Fibroblast of skin of scalp (primary cell): ENCODE data around the gene GOLGA8B.
"Not testable (repeated sequence)": the region's sequence is repeated elsewhere in the genome, so short reads cannot be mapped to it uniquely, and the experiment has no call there.

Source experiments
- DNase-seq: peaks from one replicate; pipeline ENCODE4 v3.0.0-alpha.2; 2013

The GOLGA8B gene

GRCh38 chr15:34594361-34594760 is 10.9 kb upstream of the GOLGA8B start:
- DNase-seq = no peak

GRCh38 chr15:34591306-34591705 is 7.9 kb upstream of the GOLGA8B start:
- no peak for DNase-seq

GRCh38 chr15:34588046-34588674 is 4.7 kb upstream of the GOLGA8B start:
- peak; percentile 85 for DNase-seq

GRCh38 chr15:34585966-34586365 is 2.5 kb upstream of the GOLGA8B start:
- DNase-seq = not testable (repeated sequence)

GRCh38 chr15:34584996-34585395 is 1.5 kb upstream of the GOLGA8B start:
- DNase-seq = no peak

GRCh38 chr15:34584330-34584668 is 848 bp upstream of the GOLGA8B start:
- no peak for DNase-seq

- no peak for DNase-seq
Measured at GRCh38 chr15:34582461-34583371, 735 bp downstream of the GOLGA8B start.

- DNase-seq = not testable (repeated sequence)
Measured at GRCh38 chr15:34581687-34582460, 1.6 kb downstream of the GOLGA8B start.

GRCh38 chr15:34581043-34581365 is 2.4 kb downstream of the GOLGA8B start:
- no peak for DNase-seq

- DNase-seq = not testable (repeated sequence)
Measured at GRCh38 chr15:34580251-34581042, 3.0 kb downstream of the GOLGA8B start.

GRCh38 chr15:34578283-34578674 is 5.2 kb downstream of the GOLGA8B start:
- DNase-seq = no peak

GRCh38 chr15:34577658-34578282 is 5.7 kb downstream of the GOLGA8B start:
- DNase-seq = not testable (repeated sequence)

GRCh38 chr15:34575035-34575434 is 8.4 kb downstream of the GOLGA8B start:
- DNase-seq = not testable (repeated sequence)

- not testable (repeated sequence) for DNase-seq
Measured at GRCh38 chr15:34572921-34573320, 10.5 kb downstream of the GOLGA8B start.

GRCh38 chr15:34572019-34572641 is 11.3 kb downstream of the GOLGA8B start:
- not testable (repeated sequence) for DNase-seq

GRCh38 chr15:34569670-34570396 is 13.6 kb downstream of the GOLGA8B start:
- not testable (repeated sequence) for DNase-seq

- not testable (repeated sequence) for DNase-seq
Measured at GRCh38 chr15:34567174-34567573, 16.3 kb downstream of the GOLGA8B start.

GRCh38 chr15:34564711-34565110 is 18.7 kb downstream of the GOLGA8B start:
- DNase-seq = not testable (repeated sequence)

- DNase-seq = not testable (repeated sequence)
Measured at GRCh38 chr15:34560814-34561213, 22.6 kb downstream of the GOLGA8B start.

GRCh38 chr15:34559764-34560163 is 23.7 kb downstream of the GOLGA8B start:
- not testable (repeated sequence) for DNase-seq

- not testable (repeated sequence) for DNase-seq
Measured at GRCh38 chr15:34555162-34555561, 28.3 kb downstream of the GOLGA8B start.
